GM12878 (cell line): ENCODE results near the gene TRPV3. TPM values are rescaled to one million over a fixed set of nuclear protein-coding genes. Genes with fewer than 3 reads are reported as not detected.
"Not testable (repeated sequence)": the region's sequence is repeated elsewhere in the genome, so short reads cannot be mapped to it uniquely, and the experiment has no call there.

Source experiments
- ATAC-seq: fragments of 200-7000 bp; cut with Tn5 transposase; 3 replicates; pipeline ENCODE4 v1.9.1; 2020; ENCODE audit warnings: mild to moderate bottlenecking, moderate library complexity
- BruUV-seq: library from RNA; stranded (reverse); fragments of 400-500 nt; replicated peaks from 2 replicates; lab custom pipeline; 2021; lab: Mats Ljungman, UMichigan
- CTCF ChIA-PET: fragments of 300-600 bp; sonication (Branson Sonifier 250); formaldehyde crosslinking; extraction: SDS; loops from one replicate; lab custom pipeline; 2021; ENCODE audit warnings: inconsistent platforms; lab: Yijun Ruan, JAX
- POLR2A ChIA-PET: fragments of 350-600 bp; formaldehyde crosslinking; extraction: SDS; loops from one replicate; lab custom pipeline; 2021; ENCODE audit warnings: inconsistent platforms; lab: Charles Lee
- RAD21 ChIA-PET: fragments of 300-600 bp; sonication (Branson Sonifier 250); formaldehyde crosslinking; loops from one replicate; lab custom pipeline; 2023; ENCODE audit warnings: antibody characterized with exemption; ENCODE audit not compliant: unreplicated experiment; lab: Charles Lee
- SMC1A ChIA-PET: fragments of 300-600 bp; sonication (Branson Sonifier 250); formaldehyde crosslinking; loops from one replicate; lab custom pipeline; 2023; ENCODE audit not compliant: unreplicated experiment, uncharacterized antibody; lab: Charles Lee
- DNase-seq: peaks from one replicate; pipeline ENCODE4 v3.0.0-alpha.2; 2011; ENCODE audit warnings: low read depth, low spot score
- FAIRE-seq: peaks from 3 replicates; lab custom pipeline; 2011; peaks lifted over from hg19 to GRCh38; lab: Jason Lieb, UNC
- H2AFZ ChIP-seq: 2 replicates; pipeline ENCODE4 v1.6.0; 2011; ENCODE audit warnings: low read depth, low read length, control low read depth; ENCODE audit not compliant: control insufficient read depth
- H3K27ac ChIP-seq: 2 replicates; pipeline ENCODE4 v1.5.1; 2011; ENCODE audit warnings: control low read depth; ENCODE audit not compliant: control insufficient read depth, insufficient read depth
- H3K27me3 ChIP-seq, 2 experiments: replicated peaks in 1 of 2; 2 replicates each; pipeline versions ENCODE4 v1.6.0 to v1.6.1; 2011; ENCODE audit warnings: low read length in 1 of 2; ENCODE audit not compliant: control insufficient read depth in 2 of 2, insufficient read depth in 2 of 2
- H3K36me3 ChIP-seq, 2 experiments: 2 replicates each; pipeline ENCODE4 v1.5.1; 2011; ENCODE audit warnings: low read length in 1 of 2; ENCODE audit not compliant: control insufficient read depth in 2 of 2, insufficient read depth in 2 of 2
- H3K4me1 ChIP-seq: 2 replicates; pipeline ENCODE4 v1.6.1; 2011; ENCODE audit warnings: mild to moderate bottlenecking, low read length, moderate library complexity, mixed read lengths; ENCODE audit not compliant: control insufficient read depth, insufficient read depth
- H3K4me2 ChIP-seq: 2 replicates; pipeline ENCODE4 v1.6.0; 2011; ENCODE audit warnings: control low read depth; ENCODE audit not compliant: control insufficient read depth, insufficient read depth
- H3K4me3 ChIP-seq: fragments of 200-600 bp; sonication (generic); 2 replicates; pipeline ENCODE4 v1.5.1; 2016
- H3K79me2 ChIP-seq: 2 replicates; pipeline ENCODE4 v1.6.0; 2011; ENCODE audit warnings: low read length; ENCODE audit not compliant: control insufficient read depth, insufficient read depth
- H3K9ac ChIP-seq: 2 replicates; pipeline ENCODE4 v1.8.0; 2011; ENCODE audit warnings: low read length, control low read depth, mixed read lengths; ENCODE audit not compliant: control insufficient read depth, insufficient read depth
- H3K9me3 ChIP-seq: replicated peaks from 3 replicates; pipeline ENCODE4 v1.5.1; 2011; ENCODE audit warnings: mild to moderate bottlenecking, low read length; ENCODE audit not compliant: control insufficient read depth, insufficient read depth
- H4K20me1 ChIP-seq: 2 replicates; pipeline ENCODE4 v1.6.0; 2011; ENCODE audit not compliant: control insufficient read depth, insufficient read depth
- MTA2 ChIP-seq: fragments of 450-650 bp; IDR thresholded peaks from 2 replicates; pipeline ENCODE4 v1.6.1; 2016; ENCODE audit warnings: low read depth, mild to moderate bottlenecking, moderate library complexity
- MTA3 ChIP-seq: IDR thresholded peaks from 2 replicates; pipeline ENCODE4 v1.6.1; 2012; ENCODE audit warnings: low read length, inconsistent platforms, borderline replicate concordance
- PRDM15 ChIP-seq: fragments of 450-650 bp; formaldehyde crosslinking; IDR thresholded peaks from 2 replicates; pipeline ENCODE4 v1.4.0; 2020; ENCODE audit warnings: mild to moderate bottlenecking, moderate library complexity
- YY1 ChIP-seq: IDR thresholded peaks from 2 replicates; pipeline ENCODE4 v1.6.1; 2011; ENCODE audit warnings: low read depth, mild to moderate bottlenecking, low read length
- WGBS: methylation state at CpG from one replicate; pipeline ENCODE4 v1.1.6; 2016; ENCODE audit warnings: low lambda C conversion rate; ENCODE audit not compliant: insufficient replicate concordance, insufficient coverage; ENCODE audit errors: missing lambda C conversion rate; 5-methylcytosine and 5-hydroxymethylcytosine counted together
- in situ Hi-C: fragments of 300-500 bp; cut with MboI; formaldehyde crosslinking; loops from 9 replicates; pipeline ENCODE4 v1.14.3; 2018; ENCODE audit warnings: mixed read lengths
- intact Hi-C: fragments of 100-400 bp; cut with micrococcal nuclease; formaldehyde crosslinking; loops from one replicate; pipeline ENCODE4 v1.14.2; 2022; ENCODE audit not compliant: unreplicated experiment
- polyA plus RNA-seq, 11 experiments: library from polyadenylated mRNA; depleted of rRNA in 4 of 11; unstranded in 6 of 11; stranded (reverse) in 5 of 11; fragments of >200 nt; fragmentation: Nextera tagmentation in 4 of 11; fragmentation: Illumina TruSeq in 1 of 11; extraction: Ambion mirVana in 4 of 11; extraction: Trizol in 1 of 11; gene quantifications; 1 replicate in 1 of 11; 2 replicates in 10 of 11; pipeline versions ENCODE4 v1.2.1 to v1.2.3, GENCODE V29; 2011 to 2016; ENCODE audit warnings: inconsistent platforms in 2 of 11, missing spikeins in 2 of 11, low read depth in 1 of 11
- total RNA-seq, 4 experiments: library from RNA; depleted of rRNA in 3 of 4; stranded (reverse); fragments of >200 nt in 3 of 4; fragmentation: Illumina TruSeq in 1 of 4; extraction: Trizol in 1 of 4; gene quantifications; 2 replicates each; pipeline versions ENCODE4 v1.2.1 to v1.2.3, GENCODE V29; 2013 to 2021
- TF ChIP-seq, protein P1 (sequence below): fragments of 450-650 bp; IDR thresholded peaks from 2 replicates; pipeline ENCODE4 v1.6.1; 2017; ENCODE audit warnings: low read depth, mild to moderate bottlenecking, moderate library complexity

The TRPV3 gene
- total and polyA plus RNA-seq, 10 of the 15 experiments (the other 5 are each of a cell fraction or from before 2014, with no cell fraction given) = 0.52 to 12.0 (median 2.7) TPM

- TF ChIP-seq, protein P1, sequence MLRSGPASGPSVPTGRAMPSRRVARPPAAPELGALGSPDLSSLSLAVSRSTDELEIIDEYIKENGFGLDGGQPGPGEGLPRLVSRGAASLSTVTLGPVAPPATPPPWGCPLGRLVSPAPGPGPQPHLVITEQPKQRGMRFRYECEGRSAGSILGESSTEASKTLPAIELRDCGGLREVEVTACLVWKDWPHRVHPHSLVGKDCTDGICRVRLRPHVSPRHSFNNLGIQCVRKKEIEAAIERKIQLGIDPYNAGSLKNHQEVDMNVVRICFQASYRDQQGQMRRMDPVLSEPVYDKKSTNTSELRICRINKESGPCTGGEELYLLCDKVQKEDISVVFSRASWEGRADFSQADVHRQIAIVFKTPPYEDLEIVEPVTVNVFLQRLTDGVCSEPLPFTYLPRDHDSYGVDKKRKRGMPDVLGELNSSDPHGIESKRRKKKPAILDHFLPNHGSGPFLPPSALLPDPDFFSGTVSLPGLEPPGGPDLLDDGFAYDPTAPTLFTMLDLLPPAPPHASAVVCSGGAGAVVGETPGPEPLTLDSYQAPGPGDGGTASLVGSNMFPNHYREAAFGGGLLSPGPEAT = no peak
- TF ChIP-seq YY1 = no peak
- no peak for TF ChIP-seq PRDM15
- TF ChIP-seq MTA3 = no peak
- no peak for TF ChIP-seq MTA2
These were observed 88.1 kb downstream of the TRPV3 start (continued) for GRCh38 chr17:3469529-3469928.

DNA sequence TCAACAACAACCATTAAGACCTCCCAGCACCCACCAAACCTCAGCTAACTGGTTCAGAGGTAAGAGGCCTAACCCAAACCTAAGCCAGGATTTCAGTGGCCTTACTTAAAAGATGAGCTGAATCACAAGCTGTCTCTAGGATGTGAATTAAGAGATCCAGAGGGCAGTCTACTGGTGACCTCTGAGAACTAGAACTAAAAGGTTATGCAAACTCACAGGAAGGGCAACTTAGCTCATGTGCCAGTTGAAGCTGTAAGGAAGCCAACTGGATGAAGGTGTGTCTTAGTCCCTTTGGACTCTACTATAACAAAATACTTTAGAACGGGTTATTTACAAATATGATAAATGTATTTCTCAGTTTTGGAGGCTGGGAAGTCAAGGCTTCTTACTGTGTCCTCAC lies 91.3 kb downstream of the TRPV3 start:
- CTCF ChIA-PET, FAIRE-seq, SMC1A ChIA-PET, H2AFZ ChIP-seq, in situ Hi-C loops, H3K4me2 ChIP-seq, H3K9ac ChIP-seq, ATAC-seq, RAD21 ChIA-PET, H3K4me1 ChIP-seq, H4K20me1 ChIP-seq, H3K27ac ChIP-seq, BruUV-seq, intact Hi-C loops, DNase-seq, H3K79me2 ChIP-seq, H3K36me3 ChIP-seq, H3K27me3 ChIP-seq, H3K4me3 ChIP-seq, H3K9me3 ChIP-seq: not testable (repeated sequence)
- POLR2A ChIA-PET = interaction anchor here (0.5 kb wide), 1 partner anchor 473 kb away, joined by 4 read pairs; no protein-coding TSS in a partner anchor
- WGBS = 20% methylated on average over 1 of the region's 1 CpG

Other genes with a start within 250 kb of the TRPV3 start
Only the 7 nearest of the 14 such genes appear.
- gene SPATA22, start 86.0 kb downstream of the TRPV3 start, total RNA-seq (2014; rRNA removed) = not detected in 2 replicates
- not detected in 2 replicates for gene SPATA22, start 86.0 kb downstream of the TRPV3 start, total RNA-seq (2014; rRNA removed; fragmentation: Illumina TruSeq; extraction: Trizol)
- gene SPATA22, start 86.0 kb downstream of the TRPV3 start, total RNA-seq (2021) = not detected in 2 replicates
- not detected in 2 replicates for gene SPATA22, start 86.0 kb downstream of the TRPV3 start, polyA plus RNA-seq (2011; rRNA removed)
- not detected in 2 replicates for gene SPATA22, start 86.0 kb downstream of the TRPV3 start, polyA plus RNA-seq (2014; fragmentation: Illumina TruSeq; extraction: Trizol)
- gene SPATA22, start 86.0 kb downstream of the TRPV3 start, polyA plus RNA-seq (2014; fragmentation: Nextera tagmentation; extraction: Ambion mirVana) = not detected
- gene SPATA22, start 86.0 kb downstream of the TRPV3 start, polyA plus RNA-seq (2014; rRNA removed) = not detected in 2 replicates
- gene SPATA22, start 86.0 kb downstream of the TRPV3 start, polyA plus RNA-seq (2016; fragmentation: Nextera tagmentation; extraction: Ambion mirVana) = not detected
- not detected in 2 replicates for gene ASPA, start 81.8 kb downstream of the TRPV3 start, total RNA-seq (2014; rRNA removed)
- gene ASPA, start 81.8 kb downstream of the TRPV3 start, total RNA-seq (2014; rRNA removed; fragmentation: Illumina TruSeq; extraction: Trizol) = not detected in 2 replicates
- gene ASPA, start 81.8 kb downstream of the TRPV3 start, total RNA-seq (2021) = not detected in 2 replicates
- gene ASPA, start 81.8 kb downstream of the TRPV3 start, polyA plus RNA-seq (2011; rRNA removed) = 0.30 and 0.32 TPM in 2 replicates
- gene ASPA, start 81.8 kb downstream of the TRPV3 start, polyA plus RNA-seq (2014; fragmentation: Illumina TruSeq; extraction: Trizol) = not detected in 2 replicates
- gene ASPA, start 81.8 kb downstream of the TRPV3 start, polyA plus RNA-seq (2014; fragmentation: Nextera tagmentation; extraction: Ambion mirVana) = under 1 TPM in 1 of 2 experiments, not detected in 1; 0.04 TPM
- 0.03 TPM in 1 of 2 replicates, not detected in the other for gene ASPA, start 81.8 kb downstream of the TRPV3 start, polyA plus RNA-seq (2014; rRNA removed)
- not detected for gene ASPA, start 81.8 kb downstream of the TRPV3 start, polyA plus RNA-seq (2016; fragmentation: Nextera tagmentation; extraction: Ambion mirVana)
- 1.9 TPM in 2 replicates for gene TRPV1, start 51.6 kb upstream of the TRPV3 start, total RNA-seq (2014; rRNA removed)
- 1.6 and 1.9 TPM in 2 replicates for gene TRPV1, start 51.6 kb upstream of the TRPV3 start, total RNA-seq (2014; rRNA removed; fragmentation: Illumina TruSeq; extraction: Trizol)
- 2.3 and 3.5 TPM in 2 replicates for gene TRPV1, start 51.6 kb upstream of the TRPV3 start, total RNA-seq (2021)
- 0.68 and 0.75 TPM in 2 replicates for gene TRPV1, start 51.6 kb upstream of the TRPV3 start, polyA plus RNA-seq (2011; rRNA removed)
- 1.5 and 2.4 TPM in 2 replicates for gene TRPV1, start 51.6 kb upstream of the TRPV3 start, polyA plus RNA-seq (2014; fragmentation: Illumina TruSeq; extraction: Trizol)
- gene TRPV1, start 51.6 kb upstream of the TRPV3 start, polyA plus RNA-seq (2014; fragmentation: Nextera tagmentation; extraction: Ambion mirVana) = under 1 TPM; 0.39 to 0.42 TPM
- gene TRPV1, start 51.6 kb upstream of the TRPV3 start, polyA plus RNA-seq (2014; rRNA removed) = 4.2 and 5.2 TPM in 2 replicates
- gene TRPV1, start 51.6 kb upstream of the TRPV3 start, polyA plus RNA-seq (2016; fragmentation: Nextera tagmentation; extraction: Ambion mirVana) = 1 to 10 TPM; 1.9 to 2.1 TPM
- gene SHPK, start 78.4 kb upstream of the TRPV3 start, total RNA-seq (2014; rRNA removed) = 15.1 and 16.6 TPM in 2 replicates
- 9.7 and 10.8 TPM in 2 replicates for gene SHPK, start 78.4 kb upstream of the TRPV3 start, total RNA-seq (2014; rRNA removed; fragmentation: Illumina TruSeq; extraction: Trizol)
- gene SHPK, start 78.4 kb upstream of the TRPV3 start, total RNA-seq (2021) = 11.7 and 12.9 TPM in 2 replicates
- 8.0 and 13.9 TPM in 2 replicates for gene SHPK, start 78.4 kb upstream of the TRPV3 start, polyA plus RNA-seq (2011; rRNA removed)
- gene SHPK, start 78.4 kb upstream of the TRPV3 start, polyA plus RNA-seq (2014; fragmentation: Illumina TruSeq; extraction: Trizol) = 7.8 and 9.5 TPM in 2 replicates
- 1 to 10 TPM; 1.7 to 1.8 TPM for gene SHPK, start 78.4 kb upstream of the TRPV3 start, polyA plus RNA-seq (2014; fragmentation: Nextera tagmentation; extraction: Ambion mirVana)
- gene SHPK, start 78.4 kb upstream of the TRPV3 start, polyA plus RNA-seq (2014; rRNA removed) = 12.9 and 15.6 TPM in 2 replicates
- gene SHPK, start 78.4 kb upstream of the TRPV3 start, polyA plus RNA-seq (2016; fragmentation: Nextera tagmentation; extraction: Ambion mirVana) = 10 to 100 TPM; 13.0 to 13.2 TPM
- 7.3 and 7.4 TPM in 2 replicates for gene CTNS, start 78.9 kb upstream of the TRPV3 start, total RNA-seq (2014; rRNA removed)
- 4.7 and 5.3 TPM in 2 replicates for gene CTNS, start 78.9 kb upstream of the TRPV3 start, total RNA-seq (2014; rRNA removed; fragmentation: Illumina TruSeq; extraction: Trizol)
- 7.8 and 9.2 TPM in 2 replicates for gene CTNS, start 78.9 kb upstream of the TRPV3 start, total RNA-seq (2021)
- gene CTNS, start 78.9 kb upstream of the TRPV3 start, polyA plus RNA-seq (2011; rRNA removed) = 2.6 and 3.0 TPM in 2 replicates
- gene CTNS, start 78.9 kb upstream of the TRPV3 start, polyA plus RNA-seq (2014; fragmentation: Illumina TruSeq; extraction: Trizol) = 5.0 and 6.8 TPM in 2 replicates
- gene CTNS, start 78.9 kb upstream of the TRPV3 start, polyA plus RNA-seq (2014; fragmentation: Nextera tagmentation; extraction: Ambion mirVana) = 1 to 10 TPM in 1 of 2 experiments, under 1 TPM in 1; 0.92 to 1.7 TPM
- 8.3 and 10.7 TPM in 2 replicates for gene CTNS, start 78.9 kb upstream of the TRPV3 start, polyA plus RNA-seq (2014; rRNA removed)
- gene CTNS, start 78.9 kb upstream of the TRPV3 start, polyA plus RNA-seq (2016; fragmentation: Nextera tagmentation; extraction: Ambion mirVana) = 1 to 10 TPM; 6.0 to 8.6 TPM
- 28.2 and 29.8 TPM in 2 replicates for gene TAX1BP3, start 110.8 kb upstream of the TRPV3 start, total RNA-seq (2014; rRNA removed)
- gene TAX1BP3, start 110.8 kb upstream of the TRPV3 start, total RNA-seq (2014; rRNA removed; fragmentation: Illumina TruSeq; extraction: Trizol) = 9.2 and 10.6 TPM in 2 replicates
- gene TAX1BP3, start 110.8 kb upstream of the TRPV3 start, total RNA-seq (2021) = 23.4 and 24.6 TPM in 2 replicates
- 3.6 and 5.0 TPM in 2 replicates for gene TAX1BP3, start 110.8 kb upstream of the TRPV3 start, polyA plus RNA-seq (2011; rRNA removed)
- gene TAX1BP3, start 110.8 kb upstream of the TRPV3 start, polyA plus RNA-seq (2014; fragmentation: Illumina TruSeq; extraction: Trizol) = 4.4 and 8.3 TPM in 2 replicates
- gene TAX1BP3, start 110.8 kb upstream of the TRPV3 start, polyA plus RNA-seq (2014; fragmentation: Nextera tagmentation; extraction: Ambion mirVana) = 1 to 10 TPM in 1 of 2 experiments, under 1 TPM in 1; 1.00 to 4.7 TPM
- 17.2 and 20.2 TPM in 2 replicates for gene TAX1BP3, start 110.8 kb upstream of the TRPV3 start, polyA plus RNA-seq (2014; rRNA removed)
- 10 to 100 TPM; 38.1 to 40.4 TPM for gene TAX1BP3, start 110.8 kb upstream of the TRPV3 start, polyA plus RNA-seq (2016; fragmentation: Nextera tagmentation; extraction: Ambion mirVana)
- gene EMC6, start 111.0 kb upstream of the TRPV3 start, total RNA-seq (2014; rRNA removed) = 24.5 and 37.3 TPM in 2 replicates
- 28.3 and 34.5 TPM in 2 replicates for gene EMC6, start 111.0 kb upstream of the TRPV3 start, total RNA-seq (2014; rRNA removed; fragmentation: Illumina TruSeq; extraction: Trizol)
- gene EMC6, start 111.0 kb upstream of the TRPV3 start, total RNA-seq (2021) = 63.6 and 64.2 TPM in 2 replicates
- 20.0 and 28.8 TPM in 2 replicates for gene EMC6, start 111.0 kb upstream of the TRPV3 start, polyA plus RNA-seq (2011; rRNA removed)
- 11.1 and 27.6 TPM in 2 replicates for gene EMC6, start 111.0 kb upstream of the TRPV3 start, polyA plus RNA-seq (2014; fragmentation: Illumina TruSeq; extraction: Trizol)
- gene EMC6, start 111.0 kb upstream of the TRPV3 start, polyA plus RNA-seq (2014; fragmentation: Nextera tagmentation; extraction: Ambion mirVana) = 10 to 100 TPM in 1 of 2 experiments, 1 to 10 TPM in 1; 5.1 to 32.2 TPM
- gene EMC6, start 111.0 kb upstream of the TRPV3 start, polyA plus RNA-seq (2014; rRNA removed) = 162 and 165 TPM in 2 replicates
- 100 to 1,000 TPM; 170 to 172 TPM for gene EMC6, start 111.0 kb upstream of the TRPV3 start, polyA plus RNA-seq (2016; fragmentation: Nextera tagmentation; extraction: Ambion mirVana)